Thymus (tissue), 14 donors: ENCODE results near the gene RPL21. TPM values are rescaled to one million over a fixed set of nuclear protein-coding genes. Genes with fewer than 3 reads are reported as not detected.

ENCODE experiments used
- DNase-seq, 9 donors: peaks; one replicate each; pipeline ENCODE4 v3.0.0-alpha.2; 2013; ENCODE audit warnings: low spot score in 9 of 9, low read depth in 6 of 9, missing footprints in 1 of 9
- H3K27ac ChIP-seq, 2 donors: one replicate each; pipeline ENCODE4 v1.5.1; 2013; ENCODE audit warnings: control low read depth in 1 of 2, low read depth in 1 of 2, low read length in 1 of 2, mild to moderate bottlenecking in 1 of 2, moderate library complexity in 1 of 2
- H3K27me3 ChIP-seq, 2 donors: one replicate each; pipeline ENCODE4 v1.5.1; 2013; ENCODE audit warnings: low read length in 1 of 2; ENCODE audit not compliant: control insufficient read depth in 2 of 2, insufficient read depth in 1 of 2
- H3K36me3 ChIP-seq, 2 donors: one replicate each; pipeline ENCODE4 v1.5.1; 2013; ENCODE audit warnings: low read length in 1 of 2, mild to moderate bottlenecking in 1 of 2, moderate library complexity in 1 of 2; ENCODE audit not compliant: control insufficient read depth in 2 of 2, insufficient read depth in 2 of 2
- H3K4me1 ChIP-seq, 2 donors: one replicate each; pipeline ENCODE4 v1.5.1; 2013; ENCODE audit warnings: low read length in 2 of 2; ENCODE audit not compliant: control insufficient read depth in 2 of 2, insufficient read depth in 2 of 2
- H3K4me3 ChIP-seq, 2 donors: one replicate each; pipeline ENCODE4 v1.5.1; 2013; ENCODE audit warnings: low read length in 2 of 2, control low read depth in 1 of 2, mild to moderate bottlenecking in 1 of 2
- H3K9me3 ChIP-seq, 2 donors: one replicate each; pipeline ENCODE4 v1.5.1; 2013; ENCODE audit warnings: low read length in 1 of 2, mild to moderate bottlenecking in 1 of 2; ENCODE audit not compliant: control insufficient read depth in 2 of 2, insufficient read depth in 1 of 2
- WGBS: extraction: QIAGEN DNeasy Blood & Tissue Kit; methylation state at CpG from one replicate; pipeline ENCODE4 v1.1.7; 2013; 5-methylcytosine and 5-hydroxymethylcytosine counted together
- long read RNA-seq, 10 donors: transcript quantifications; one replicate each; lab custom pipeline, GENCODE V29; 2026
- polyA plus RNA-seq: library from polyadenylated mRNA; stranded (reverse); fragments of 200-250 nt; gene quantifications from one replicate; pipeline ENCODE4 v1.2.3, GENCODE V29; 2013
- total RNA-seq: library from RNA; stranded (reverse); fragments of 120-200 nt; gene quantifications from one replicate; pipeline ENCODE4 v1.2.4, GENCODE V29; 2013
- donor health status: healthy.

The RPL21 gene
- 2,549 TPM for total RNA-seq
- 2,202 TPM for polyA plus RNA-seq
- long read RNA-seq, donor 1, transcript RPL21-202 (6 exons, 815 nt): major isoform, 6 of 6 reads
- long read RNA-seq, donor 1, partial matches to known transcripts: 0 of 6 reads
- long read RNA-seq, donor 1, other reads (novel, unspliced or antisense): 0 of 6 reads
- long read RNA-seq, donor 2: 0 reads
- long read RNA-seq, donor 3, transcript RPL21-202 (6 exons, 815 nt): major isoform, 49 of 84 reads
- long read RNA-seq, donor 3, transcript RPL21-201 (6 exons, 616 nt): minor isoform, 18 of 84 reads
- long read RNA-seq, donor 3, transcript RPL21-204 (6 exons, 641 nt): minor isoform, 6 of 84 reads
- long read RNA-seq, donor 3, partial matches to known transcripts: 0 of 84 reads
- long read RNA-seq, donor 3, other reads (novel, unspliced or antisense): 0 of 84 reads
- long read RNA-seq, donor 4, transcript RPL21-202 (6 exons, 815 nt): major isoform, 10 of 18 reads
- long read RNA-seq, donor 4, partial matches to known transcripts: 0 of 18 reads
- long read RNA-seq, donor 4, other reads (novel, unspliced or antisense): 0 of 18 reads
- long read RNA-seq, donor 5, transcript RPL21-209 (3 exons, 675 nt): minor isoform, 12 of 144 reads
- long read RNA-seq, donor 5, transcript RPL21-202 (6 exons, 815 nt): major isoform, 69 of 144 reads
- long read RNA-seq, donor 5, transcript RPL21-201 (6 exons, 616 nt): minor isoform, 15 of 144 reads
- long read RNA-seq, donor 5, partial matches to known transcripts: 37 of 144 reads
- long read RNA-seq, donor 5, other reads (novel, unspliced or antisense): 0 of 144 reads
- long read RNA-seq, donor 6, transcript RPL21-202 (6 exons, 815 nt): major isoform, 26 of 44 reads
- long read RNA-seq, donor 6, transcript RPL21-209 (3 exons, 675 nt): minor isoform, 5 of 44 reads
- long read RNA-seq, donor 6, transcript RPL21-201 (6 exons, 616 nt): minor isoform, 8 of 44 reads
- long read RNA-seq, donor 6, partial matches to known transcripts: 0 of 44 reads
- long read RNA-seq, donor 6, other reads (novel, unspliced or antisense): 0 of 44 reads
- long read RNA-seq, donor 7, transcript RPL21-209 (3 exons, 675 nt): minor isoform, 7 of 74 reads
- long read RNA-seq, donor 7, transcript RPL21-202 (6 exons, 815 nt): major isoform, 42 of 74 reads
- long read RNA-seq, donor 7, partial matches to known transcripts: 16 of 74 reads
- long read RNA-seq, donor 7, other reads (novel, unspliced or antisense): 0 of 74 reads
- long read RNA-seq, donor 8, transcript RPL21-202 (6 exons, 815 nt): major isoform, 10 of 16 reads
- long read RNA-seq, donor 8, transcript RPL21-201 (6 exons, 616 nt): minor isoform, 6 of 16 reads
- long read RNA-seq, donor 8, partial matches to known transcripts: 0 of 16 reads
- long read RNA-seq, donor 8, other reads (novel, unspliced or antisense): 0 of 16 reads
- long read RNA-seq, donor 9, transcript RPL21-202 (6 exons, 815 nt): major isoform, 19 of 23 reads
- long read RNA-seq, donor 9, partial matches to known transcripts: 0 of 23 reads
- long read RNA-seq, donor 9, other reads (novel, unspliced or antisense): 0 of 23 reads
- long read RNA-seq, donor 10, transcript RPL21-202 (6 exons, 815 nt): major isoform, 15 of 20 reads
- long read RNA-seq, donor 10, partial matches to known transcripts: 0 of 20 reads
- long read RNA-seq, donor 10, other reads (novel, unspliced or antisense): 0 of 20 reads

- Histone ChIP-seq H3K9me3 (no peaks in the 10 kb centered on the region), H3K4me3 (peak within 1 kb of the TSS; percentile 78 to 98), H3K27ac (peak within 1 kb of the TSS; percentile 92 to 99), H3K4me1 (peaks cover 9 to 13% of the 10 kb centered on the region in 2 donors), H3K36me3 (peaks cover 5 to 28% of the 10 kb centered on the region in 2 donors), H3K27me3 (no peaks in the 10 kb centered on the region)
- DNase-seq: peak; percentile 89 to 98 (median 95)
- WGBS: under 1% methylated on average over 69 of the region's 69 CpGs
Measured at GRCh38 chr13:27251166-27252091, at the start of gene RPL21. RPL21 (plus strand) TSS chr13:27251558; CDS start chr13:27253777, 2,219 bp downstream.

- Histone ChIP-seq H3K36me3 (no peaks in the 10 kb centered on the region), H3K27ac (no peak overlapping the region), H3K9me3 (no peaks in the 10 kb centered on the region), H3K4me1 (no peaks in the 10 kb centered on the region), H3K4me3 (no peak overlapping the region), H3K27me3 (no peaks in the 10 kb centered on the region)
- 98% methylated on average over 1 of the region's 1 CpG for WGBS
- DNase-seq: no peak
Measured at GRCh38 chr13:27201661-27202060, 49.7 kb upstream of the RPL21 start.

GRCh38 chr13:27203186-27203585 lies 48.2 kb upstream of the RPL21 start:
- no peak for DNase-seq
- Histone ChIP-seq H3K27me3 (no peaks in the 10 kb centered on the region), H3K4me3 (no peak overlapping the region), H3K36me3 (no peaks in the 10 kb centered on the region), H3K9me3 (no peaks in the 10 kb centered on the region), H3K27ac (no peak overlapping the region), H3K4me1 (no peaks in the 10 kb centered on the region)
- 97% methylated on average over 4 of the region's 4 CpGs for WGBS

GRCh38 chr13:27203854-27204253 lies 47.5 kb upstream of the RPL21 start:
- no peak overlapping the region for H3K4me3 ChIP-seq
- no peaks in the 10 kb centered on the region for H3K9me3 ChIP-seq
- DNase-seq: no peak
- no peaks in the 10 kb centered on the region for H3K36me3 ChIP-seq
- 89% methylated on average over 3 of the region's 3 CpGs for WGBS
- H3K4me1 ChIP-seq: no peaks in the 10 kb centered on the region
- no peaks in the 10 kb centered on the region for H3K27me3 ChIP-seq
- H3K27ac ChIP-seq: no peak overlapping the region

GRCh38 chr13:27208514-27208913 lies 42.8 kb upstream of the RPL21 start:
- no peaks in the 10 kb centered on the region for H3K36me3 ChIP-seq
- DNase-seq: no peak
- WGBS: 100% methylated on average over 1 of the region's 1 CpG
- H3K27me3 ChIP-seq: no peaks in the 10 kb centered on the region
- H3K4me1 ChIP-seq: no peaks in the 10 kb centered on the region
- H3K4me3 ChIP-seq: no peak overlapping the region
- H3K27ac ChIP-seq: no peak overlapping the region
- H3K9me3 ChIP-seq: peaks cover 0 to 6% of the 10 kb centered on the region in 2 donors

- Histone ChIP-seq H3K4me3 (no peak overlapping the region), H3K27me3 (no peaks in the 10 kb centered on the region), H3K4me1 (no peaks in the 10 kb centered on the region), H3K9me3 (peaks cover 0 to 6% of the 10 kb centered on the region in 2 donors), H3K27ac (no peak overlapping the region), H3K36me3 (no peaks in the 10 kb centered on the region)
- DNase-seq: no peak
- 99% methylated on average over 1 of the region's 1 CpG for WGBS
Measured at GRCh38 chr13:27211271-27211670, 40.1 kb upstream of the RPL21 start.

GRCh38 chr13:27211771-27212364 lies 39.5 kb upstream of the RPL21 start:
- DNase-seq: no peak
- no peaks in the 10 kb centered on the region for H3K36me3 ChIP-seq
- no peaks in the 10 kb centered on the region for H3K4me1 ChIP-seq
- H3K4me3 ChIP-seq: no peak overlapping the region
- WGBS: 94% methylated on average over 17 of the region's 17 CpGs
- no peaks in the 10 kb centered on the region for H3K27me3 ChIP-seq
- H3K9me3 ChIP-seq: peaks cover 0 to 6% of the 10 kb centered on the region in 2 donors
- H3K27ac ChIP-seq: no peak overlapping the region
